Measurements from ENCODE around the gene LIF. TPM values are rescaled to one million over a fixed set of nuclear protein-coding genes. Genes with fewer than 3 reads are reported as not detected.

The LIF gene
- total RNA-seq, 2 experiments from 2014 or later = 0.17 to 0.30 TPM

- H3K4me3 ChIP-seq (ENCODE audit: low read length) = no peak overlapping the region
- Mint-ChIP-seq H3K27ac (no peak overlapping the region), H3K9me3 (no peaks in the 10 kb centered on the region), H3K4me1 (ENCODE audit: low read depth) (peaks cover 10% of the 10 kb centered on the region), H3K27me3 (peaks cover 16% of the 10 kb centered on the region), H3K36me3 (ENCODE audit: low read depth) (no peaks in the 10 kb centered on the region), H3K4me3 (no peak overlapping the region)
- ATAC-seq (ENCODE audit: poor library complexity) (no peak), DNase-seq (no peak)
- no peaks in the 10 kb centered on the region for H3K9me3 ChIP-seq (ENCODE audit: control insufficient read depth in 1 of 2, insufficient read depth in 1 of 2, low read length in 2 of 2)
- H3K27ac ChIP-seq (ENCODE audit: low read depth in 1 of 2, low read length in 2 of 2) = no peak overlapping the region
- H3K36me3 ChIP-seq (ENCODE audit: insufficient read depth, low read length) = no peaks in the 10 kb centered on the region
- POLR2A ChIA-PET = no interaction called here
- H3K4me1 ChIP-seq (ENCODE audit: insufficient read depth, low read length) = peaks cover 16% of the 10 kb centered on the region
- CTCF ChIA-PET = no interaction called here
- H3K27me3 ChIP-seq (ENCODE audit: control insufficient read depth in 1 of 2, insufficient read depth in 2 of 2, low read length in 2 of 2) = peaks cover 0 to 3% of the 10 kb centered on the region in 2 experiments
- intact Hi-C loops (cut with DNase I, micrococcal nuclease) = no loop called here
- no peak for TF ChIP-seq CTCF (IDR thresholded peaks at IDR 0.05)
Measured at GRCh38 chr22:30252411-30253204, 6.0 kb upstream of the LIF start.

GRCh38 chr22:30251711-30252110 lies 5.2 kb upstream of the LIF start:
- no peaks in the 10 kb centered on the region for H3K36me3 Mint-ChIP-seq (ENCODE audit: low read depth)
- H3K4me1 Mint-ChIP-seq (ENCODE audit: low read depth) = peaks cover 19% of the 10 kb centered on the region
- H3K27ac Mint-ChIP-seq = no peak overlapping the region
- H3K27me3 Mint-ChIP-seq = peaks cover 19% of the 10 kb centered on the region
- ChIA-PET CTCF (no interaction called here), POLR2A (interaction anchor here (0.5 kb wide), 1 partner anchor 156 kb away, joined by 3 read pairs; no protein-coding TSS in a partner anchor)
- no peaks in the 10 kb centered on the region for H3K9me3 Mint-ChIP-seq
- no peaks in the 10 kb centered on the region for H3K9me3 ChIP-seq (ENCODE audit: control insufficient read depth in 1 of 2, insufficient read depth in 1 of 2, low read length in 2 of 2)
- DNase-seq (no peak), ATAC-seq (ENCODE audit: poor library complexity) (no peak)
- H3K27ac ChIP-seq (ENCODE audit: low read depth in 1 of 2, low read length in 2 of 2) = no peak overlapping the region
- H3K4me3 ChIP-seq (ENCODE audit: low read length) = no peak overlapping the region
- TF ChIP-seq CTCF (IDR thresholded peaks at IDR 0.05) = no peak
- no peaks in the 10 kb centered on the region for H3K36me3 ChIP-seq (ENCODE audit: insufficient read depth, low read length)
- no peak overlapping the region for H3K4me3 Mint-ChIP-seq
- intact Hi-C loops (cut with DNase I, micrococcal nuclease) = no loop called here
- peaks cover 0 to 6% of the 10 kb centered on the region in 2 experiments for H3K27me3 ChIP-seq (ENCODE audit: control insufficient read depth in 1 of 2, insufficient read depth in 2 of 2, low read length in 2 of 2)
- H3K4me1 ChIP-seq (ENCODE audit: insufficient read depth, low read length) = peaks cover 25% of the 10 kb centered on the region

GRCh38 chr22:30250661-30251267 lies 4.2 kb upstream of the LIF start:
- CTCF ChIA-PET = no interaction called here
- Histone ChIP-seq H3K36me3 (ENCODE audit: insufficient read depth, low read length) (no peaks in the 10 kb centered on the region), H3K27me3 (ENCODE audit: control insufficient read depth in 1 of 2, insufficient read depth in 2 of 2, low read length in 2 of 2) (peaks cover 0 to 6% of the 10 kb centered on the region in 2 experiments), H3K27ac (ENCODE audit: low read depth in 1 of 2, low read length in 2 of 2) (no peak overlapping the region), H3K4me3 (ENCODE audit: low read length) (no peak overlapping the region), H3K4me1 (ENCODE audit: insufficient read depth, low read length) (peaks cover 33% of the 10 kb centered on the region), H3K9me3 (ENCODE audit: control insufficient read depth in 1 of 2, insufficient read depth in 1 of 2, low read length in 2 of 2) (no peaks in the 10 kb centered on the region)
- peaks cover 22% of the 10 kb centered on the region for H3K27me3 Mint-ChIP-seq
- intact Hi-C loops (cut with DNase I, micrococcal nuclease) = no loop called here
- H3K36me3 Mint-ChIP-seq (ENCODE audit: low read depth) = no peaks in the 10 kb centered on the region
- no peak for ATAC-seq (ENCODE audit: poor library complexity)
- no peak overlapping the region for H3K4me3 Mint-ChIP-seq
- no peak for TF ChIP-seq CTCF (IDR thresholded peaks at IDR 0.05)
- H3K9me3 Mint-ChIP-seq = no peaks in the 10 kb centered on the region
- peaks cover 26% of the 10 kb centered on the region for H3K4me1 Mint-ChIP-seq (ENCODE audit: low read depth)
- POLR2A ChIA-PET = no interaction called here
- no peak overlapping the region for H3K27ac Mint-ChIP-seq
- DNase-seq = no peak

Measured in CD4-positive, alpha-beta T cell (primary cell).